Gastroesophageal sphincter (tissue), 3 donors: ENCODE measurements around the gene SLC38A11.
A peak's percentile ranks its signal among the peaks of the same experiment; 100 is the strongest.

Experiments
- POLR2A ChIP-seq, 2 donors: fragments of 450-650 bp; IDR thresholded peaks; one replicate each; pipeline ENCODE4 v1.6.1; 2017; ENCODE audit warnings: antibody characterized with exemption in 2 of 2, mild to moderate bottlenecking in 2 of 2, moderate library complexity in 1 of 2
- POLR2AphosphoS5 ChIP-seq: sonication (generic); formaldehyde crosslinking; IDR thresholded peaks from one replicate; pipeline ENCODE4 v1.6.1; 2017; ENCODE audit warnings: antibody characterized with exemption
- TF ChIP-seq, protein P1 (sequence below), 4 experiments: fragments of 200-600 bp in 2 of 4; fragments of 450-650 bp in 2 of 4; sonication (generic) in 1 of 4; IDR thresholded peaks; one replicate each; pipeline ENCODE4 v1.5.1; 2017 to 2019; ENCODE audit warnings: antibody characterized with exemption in 4 of 4, mild to moderate bottlenecking in 2 of 4, moderate library complexity in 2 of 4

DNA sequence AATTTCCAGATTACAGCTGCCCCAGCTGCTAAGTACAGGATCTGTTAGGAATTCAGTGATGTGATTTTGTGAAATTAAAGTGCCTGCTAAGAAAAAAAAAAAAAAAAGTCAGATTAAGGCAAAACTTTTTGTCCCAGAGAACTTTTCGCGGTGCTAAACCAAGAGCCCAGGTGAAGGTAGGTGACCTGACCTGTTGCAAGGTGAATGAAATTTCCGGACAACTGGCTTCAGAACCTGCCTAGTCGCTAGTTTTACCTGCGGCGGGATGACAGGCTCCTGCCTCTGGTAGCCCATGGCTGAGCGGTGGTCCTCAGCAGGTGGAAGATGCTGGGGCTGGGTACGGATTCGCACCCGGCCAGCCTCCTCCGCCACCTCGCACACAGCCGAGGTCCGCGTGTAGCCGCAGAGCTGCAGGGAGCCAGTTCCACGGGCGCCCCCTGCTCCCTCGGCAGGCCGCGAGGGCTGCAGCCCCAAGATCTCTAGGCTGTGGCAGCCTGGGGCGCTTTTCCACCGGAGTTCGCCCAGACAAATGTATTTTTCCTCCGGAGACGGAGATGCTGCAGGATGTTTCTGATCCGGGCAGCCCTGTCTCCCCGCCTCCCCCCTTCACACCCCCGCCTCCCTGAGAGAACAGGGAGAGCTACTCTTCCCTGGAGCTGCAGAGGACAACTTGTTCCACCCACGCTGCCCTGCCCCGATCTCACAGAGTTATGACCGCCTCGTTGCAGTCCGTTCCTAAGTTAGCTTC, at the start of gene SLC38A11:
- TF ChIP-seq, protein P1, sequence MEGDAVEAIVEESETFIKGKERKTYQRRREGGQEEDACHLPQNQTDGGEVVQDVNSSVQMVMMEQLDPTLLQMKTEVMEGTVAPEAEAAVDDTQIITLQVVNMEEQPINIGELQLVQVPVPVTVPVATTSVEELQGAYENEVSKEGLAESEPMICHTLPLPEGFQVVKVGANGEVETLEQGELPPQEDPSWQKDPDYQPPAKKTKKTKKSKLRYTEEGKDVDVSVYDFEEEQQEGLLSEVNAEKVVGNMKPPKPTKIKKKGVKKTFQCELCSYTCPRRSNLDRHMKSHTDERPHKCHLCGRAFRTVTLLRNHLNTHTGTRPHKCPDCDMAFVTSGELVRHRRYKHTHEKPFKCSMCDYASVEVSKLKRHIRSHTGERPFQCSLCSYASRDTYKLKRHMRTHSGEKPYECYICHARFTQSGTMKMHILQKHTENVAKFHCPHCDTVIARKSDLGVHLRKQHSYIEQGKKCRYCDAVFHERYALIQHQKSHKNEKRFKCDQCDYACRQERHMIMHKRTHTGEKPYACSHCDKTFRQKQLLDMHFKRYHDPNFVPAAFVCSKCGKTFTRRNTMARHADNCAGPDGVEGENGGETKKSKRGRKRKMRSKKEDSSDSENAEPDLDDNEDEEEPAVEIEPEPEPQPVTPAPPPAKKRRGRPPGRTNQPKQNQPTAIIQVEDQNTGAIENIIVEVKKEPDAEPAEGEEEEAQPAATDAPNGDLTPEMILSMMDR (IDR thresholded peaks at IDR 0.05), result peak in 1 of 4 experiments; percentile 6
- TF ChIP-seq POLR2A (IDR thresholded peaks at IDR 0.05) (no peak), POLR2AphosphoS5 (no peak)
